Spleen (tissue), 7 donors: ENCODE measurements around the gene OTOG.

Experiments
- CTCF ChIP-seq, 11 experiments: fragments of 200-600 bp in 7 of 11; fragments of 450-650 bp in 4 of 11; sonication (generic) in 4 of 11; IDR thresholded peaks in 8 of 11; conservative IDR thresholded peaks in 3 of 11; 1 replicate in 7 of 11; 2 replicates in 4 of 11; pipeline versions ENCODE4 v1.4.0 to v1.8.0; 2016 to 2021; ENCODE audit warnings: antibody characterized with exemption in 11 of 11, inconsistent platforms in 4 of 11, mild to moderate bottlenecking in 1 of 11
- POLR2AphosphoS5 ChIP-seq, 3 donors: sonication (generic); formaldehyde crosslinking; IDR thresholded peaks; one replicate each; pipeline ENCODE4 v1.5.1; 2017; ENCODE audit warnings: antibody characterized with exemption in 3 of 3
- donor health status: DM: no; HTN: no; CAD: no; lungs with moderate emphysema.
- donor health status: DM: no; HTN: no; CAD: no.
- donor health status: DM: no; HTN: no; CAD: no.

- no peak for TF ChIP-seq CTCF (IDR thresholded peaks at IDR 0.05 in 8 of 11, conservative IDR thresholded peaks at IDR 0.05 in 3 of 11)
- TF ChIP-seq POLR2AphosphoS5 (IDR thresholded peaks at IDR 0.05): no peak
These were observed 49.7 kb downstream of the OTOG start for GRCh38 chr11:17596711-17597110.
